ENCODE data around the gene KIF24.

GRCh38 chr9:34370335-34370969 lies 41.4 kb upstream of the KIF24 start:
- TF ChIP-seq POLR2AphosphoS5 (IDR thresholded peaks at IDR 0.05) (no peak), EP300 (IDR thresholded peaks at IDR 0.05) (no peak)
- TF ChIP-seq, protein P1, sequence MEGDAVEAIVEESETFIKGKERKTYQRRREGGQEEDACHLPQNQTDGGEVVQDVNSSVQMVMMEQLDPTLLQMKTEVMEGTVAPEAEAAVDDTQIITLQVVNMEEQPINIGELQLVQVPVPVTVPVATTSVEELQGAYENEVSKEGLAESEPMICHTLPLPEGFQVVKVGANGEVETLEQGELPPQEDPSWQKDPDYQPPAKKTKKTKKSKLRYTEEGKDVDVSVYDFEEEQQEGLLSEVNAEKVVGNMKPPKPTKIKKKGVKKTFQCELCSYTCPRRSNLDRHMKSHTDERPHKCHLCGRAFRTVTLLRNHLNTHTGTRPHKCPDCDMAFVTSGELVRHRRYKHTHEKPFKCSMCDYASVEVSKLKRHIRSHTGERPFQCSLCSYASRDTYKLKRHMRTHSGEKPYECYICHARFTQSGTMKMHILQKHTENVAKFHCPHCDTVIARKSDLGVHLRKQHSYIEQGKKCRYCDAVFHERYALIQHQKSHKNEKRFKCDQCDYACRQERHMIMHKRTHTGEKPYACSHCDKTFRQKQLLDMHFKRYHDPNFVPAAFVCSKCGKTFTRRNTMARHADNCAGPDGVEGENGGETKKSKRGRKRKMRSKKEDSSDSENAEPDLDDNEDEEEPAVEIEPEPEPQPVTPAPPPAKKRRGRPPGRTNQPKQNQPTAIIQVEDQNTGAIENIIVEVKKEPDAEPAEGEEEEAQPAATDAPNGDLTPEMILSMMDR (IDR thresholded peaks at IDR 0.05): no peak
